ENCODE data around the gene ZSCAN31. TPM values are rescaled to one million over a fixed set of nuclear protein-coding genes. Genes with fewer than 3 reads are reported as not detected.
"Not testable (repeated sequence)": the region's sequence is repeated elsewhere in the genome, so short reads cannot be mapped to it uniquely, and the experiment has no call there.

The ZSCAN31 gene
- total RNA-seq, 1 donor from 2014 or later, result 11.3 TPM

DNA sequence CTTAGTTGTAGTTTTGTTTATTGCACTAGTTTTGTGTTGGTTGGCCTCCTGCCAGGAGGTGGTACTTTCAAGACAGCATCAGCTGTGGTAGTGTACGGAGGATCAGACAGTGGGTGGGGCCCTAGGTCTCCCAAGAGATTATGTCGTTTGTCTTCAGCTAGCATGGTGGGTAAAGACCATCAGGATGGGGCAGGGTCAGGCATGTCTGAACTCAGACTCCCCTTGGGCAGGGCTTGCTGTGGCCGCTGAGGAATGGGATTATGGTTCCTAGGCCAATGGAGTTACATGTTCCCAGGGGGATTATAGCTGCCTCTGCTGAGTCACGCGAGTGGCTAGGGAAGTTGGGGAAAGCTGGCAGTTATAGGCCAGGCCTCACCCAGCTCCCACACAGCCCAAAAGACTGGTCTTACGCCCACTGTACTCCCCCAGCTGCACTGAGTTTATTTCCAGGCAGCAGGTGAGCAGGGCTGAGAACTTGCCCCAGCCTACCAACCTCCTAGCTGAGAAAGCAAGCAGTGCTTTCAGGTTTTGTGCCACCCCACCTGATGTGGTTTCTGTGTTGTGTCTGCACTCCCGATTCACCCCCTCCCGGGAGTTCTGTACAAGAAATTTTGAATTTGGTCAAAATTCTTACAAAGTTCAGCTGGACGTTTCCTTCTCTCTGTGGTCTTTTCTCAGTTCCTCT lies 24.7 kb downstream of the ZSCAN31 start:
- H3K36me3 ChIP-seq, result no peaks in the 10 kb centered on the region
- H3K27me3 ChIP-seq, result no peaks in the 10 kb centered on the region
- no peaks in the 10 kb centered on the region for H3K4me1 ChIP-seq
- TF ChIP-seq CTCF (IDR thresholded peaks at IDR 0.05), result no peak
- TF ChIP-seq POLR2A (IDR thresholded peaks at IDR 0.05), result no peak
- no peak for TF ChIP-seq POLR2AphosphoS5 (IDR thresholded peaks at IDR 0.05; ENCODE audit: insufficient read depth in 1 of 2, low read depth in 1 of 2)
- no peak for DNase-seq (ENCODE audit: extremely low spot score in 2 of 2)
- no peaks in the 10 kb centered on the region for H3K9me3 ChIP-seq
- H3K4me3 ChIP-seq, result no peak overlapping the region
- intact Hi-C loops (cut with DNase I), result no loop called here
- H3K27ac ChIP-seq, result no peak overlapping the region

GRCh38 chr6:28306363-28306762 lies 29.6 kb downstream of the ZSCAN31 start:
- H3K27ac ChIP-seq; DNase-seq (ENCODE audit: extremely low spot score in 2 of 2); H3K27me3 ChIP-seq; H3K36me3 ChIP-seq; intact Hi-C loops (cut with DNase I); H3K4me3 ChIP-seq; H3K9me3 ChIP-seq; H3K4me1 ChIP-seq: not testable (repeated sequence)

- Histone ChIP-seq H3K36me3 (peaks cover 0 to 18% of the 10 kb centered on the region in 2 donors), H3K27ac (no peak overlapping the region), H3K4me3 (no peak overlapping the region), H3K9me3 (no peaks in the 10 kb centered on the region), H3K4me1 (no peaks in the 10 kb centered on the region), H3K27me3 (no peaks in the 10 kb centered on the region)
- DNase-seq (ENCODE audit: extremely low spot score in 2 of 2), result no peak
- intact Hi-C loops (cut with DNase I), result no loop called here
- TF ChIP-seq CTCF (IDR thresholded peaks at IDR 0.05), result no peak
- TF ChIP-seq POLR2A (IDR thresholded peaks at IDR 0.05), result no peak
- TF ChIP-seq POLR2AphosphoS5 (IDR thresholded peaks at IDR 0.05; ENCODE audit: insufficient read depth in 1 of 2, low read depth in 1 of 2), result no peak
Measured at GRCh38 chr6:28303570-28303969, 32.4 kb downstream of the ZSCAN31 start.

- no peaks in the 10 kb centered on the region for H3K4me1 ChIP-seq
- H3K27ac ChIP-seq, result no peak overlapping the region
- peaks cover 0 to 18% of the 10 kb centered on the region in 2 donors for H3K36me3 ChIP-seq
- TF ChIP-seq CTCF (IDR thresholded peaks at IDR 0.05) (no peak), POLR2AphosphoS5 (IDR thresholded peaks at IDR 0.05; ENCODE audit: insufficient read depth in 1 of 2, low read depth in 1 of 2) (no peak), POLR2A (IDR thresholded peaks at IDR 0.05) (no peak)
- H3K4me3 ChIP-seq, result no peak overlapping the region
- no peaks in the 10 kb centered on the region for H3K9me3 ChIP-seq
- intact Hi-C loops (cut with DNase I), result no loop called here
- no peaks in the 10 kb centered on the region for H3K27me3 ChIP-seq
- DNase-seq (ENCODE audit: extremely low spot score in 2 of 2), result no peak
Measured at GRCh38 chr6:28296520-28297060, 39.4 kb downstream of the ZSCAN31 start.

DNA sequence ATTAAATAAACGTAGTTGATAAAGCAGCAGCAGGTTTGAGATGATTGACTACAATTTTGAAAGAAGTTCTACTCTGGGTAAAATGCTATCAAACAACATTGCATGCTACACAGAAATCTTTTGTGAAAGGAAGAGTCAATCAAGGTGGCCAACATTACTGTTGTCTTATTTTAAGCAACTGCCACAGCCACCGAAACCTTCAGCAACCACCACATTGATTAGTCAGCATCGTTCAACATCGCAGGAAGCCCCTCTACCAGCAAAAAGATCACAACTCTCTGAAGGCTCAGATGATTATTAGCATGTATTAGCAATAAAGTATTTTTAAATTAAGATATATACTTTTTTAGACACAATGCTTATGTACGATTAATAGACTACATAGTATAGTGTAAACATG lies 40.6 kb downstream of the ZSCAN31 start:
- peaks cover 0 to 6% of the 10 kb centered on the region in 2 donors for H3K36me3 ChIP-seq

DNA sequence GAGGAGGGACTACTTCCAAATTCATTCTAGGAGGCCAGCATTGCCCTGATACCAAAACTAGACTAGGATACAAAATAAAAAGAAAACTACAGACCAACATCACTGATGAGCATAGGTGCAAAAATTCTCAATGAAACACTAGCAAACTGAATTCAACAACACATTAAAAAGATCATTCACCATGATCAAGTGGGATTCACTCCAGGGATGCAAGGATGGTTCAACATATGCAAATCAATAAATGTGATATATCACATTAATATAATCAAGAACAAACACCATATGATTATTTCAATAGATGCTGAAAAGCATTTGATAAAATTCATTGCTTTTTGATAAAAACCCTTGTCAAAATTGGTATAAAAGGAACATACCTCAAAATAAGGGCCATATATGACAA lies 44.4 kb downstream of the ZSCAN31 start:
- no peak for DNase-seq (ENCODE audit: extremely low spot score in 2 of 2)
- Histone ChIP-seq H3K4me3 (no peak overlapping the region), H3K4me1 (no peaks in the 10 kb centered on the region), H3K9me3 (no peaks in the 10 kb centered on the region), H3K36me3 (peaks cover 0 to 13% of the 10 kb centered on the region in 2 donors), H3K27ac (no peak overlapping the region), H3K27me3 (no peaks in the 10 kb centered on the region)
- TF ChIP-seq POLR2A (IDR thresholded peaks at IDR 0.05) (no peak), CTCF (IDR thresholded peaks at IDR 0.05) (no peak), POLR2AphosphoS5 (IDR thresholded peaks at IDR 0.05; ENCODE audit: insufficient read depth in 1 of 2, low read depth in 1 of 2) (no peak)
- intact Hi-C loops (cut with DNase I), result no loop called here

More for the DNA sequence above, 40.6 kb downstream of the ZSCAN31 start:
- intact Hi-C loops (cut with DNase I), result no loop called here
- Histone ChIP-seq H3K27me3 (no peaks in the 10 kb centered on the region), H3K27ac (no peak overlapping the region), H3K4me1 (no peaks in the 10 kb centered on the region), H3K4me3 (no peak overlapping the region), H3K9me3 (no peaks in the 10 kb centered on the region)
- no peak for TF ChIP-seq POLR2A (IDR thresholded peaks at IDR 0.05)
- TF ChIP-seq POLR2AphosphoS5 (IDR thresholded peaks at IDR 0.05; ENCODE audit: insufficient read depth in 1 of 2, low read depth in 1 of 2), result no peak
- no peak for DNase-seq (ENCODE audit: extremely low spot score in 2 of 2)

All from vagina (tissue), 2 donors.